ENCODE measurements around the gene PIP4K2C.

PIP4K2C gene

DNA sequence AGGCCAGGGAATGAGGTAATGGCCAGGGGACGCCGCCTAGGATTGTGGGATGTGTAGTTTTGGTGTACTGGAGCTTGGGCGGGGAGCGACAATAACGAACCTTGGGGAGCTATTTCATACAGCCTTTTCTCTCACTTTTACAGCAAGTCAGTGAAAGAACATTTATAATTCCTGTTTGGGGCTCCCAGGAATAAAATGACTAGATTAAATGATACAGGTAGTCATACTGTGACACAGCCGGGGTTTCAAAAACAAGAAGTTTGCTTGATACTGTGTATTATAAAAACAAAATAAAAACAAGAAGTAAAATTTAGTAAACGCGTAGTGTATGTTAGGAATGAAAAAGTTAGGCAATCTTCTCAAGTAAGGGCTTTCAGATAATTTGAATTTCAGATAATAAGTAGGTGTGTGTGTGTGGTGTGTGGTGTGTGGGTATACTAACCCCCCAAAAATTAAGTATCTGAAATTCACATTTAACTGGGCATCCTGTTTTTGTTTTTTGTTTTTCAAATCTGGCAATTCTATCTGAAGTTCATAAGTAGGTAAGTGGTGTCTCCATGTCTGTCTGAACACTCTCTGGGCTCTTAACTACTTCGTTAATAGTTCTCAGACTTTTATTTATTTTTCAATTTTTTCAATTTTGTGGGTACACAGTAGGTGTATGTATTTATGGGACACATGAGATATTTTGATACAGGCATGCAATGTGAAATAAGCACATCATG, 43.5 kb upstream of the PIP4K2C start:
- no peak for DNase-seq (ENCODE audit: low read depth)
- H3K4me3 ChIP-seq (ENCODE audit: control insufficient read depth, low read depth, low read length): peak overlapping the region; percentile 71; the same call in 1 of the 2 replicates
- TF ChIP-seq, protein P1, sequence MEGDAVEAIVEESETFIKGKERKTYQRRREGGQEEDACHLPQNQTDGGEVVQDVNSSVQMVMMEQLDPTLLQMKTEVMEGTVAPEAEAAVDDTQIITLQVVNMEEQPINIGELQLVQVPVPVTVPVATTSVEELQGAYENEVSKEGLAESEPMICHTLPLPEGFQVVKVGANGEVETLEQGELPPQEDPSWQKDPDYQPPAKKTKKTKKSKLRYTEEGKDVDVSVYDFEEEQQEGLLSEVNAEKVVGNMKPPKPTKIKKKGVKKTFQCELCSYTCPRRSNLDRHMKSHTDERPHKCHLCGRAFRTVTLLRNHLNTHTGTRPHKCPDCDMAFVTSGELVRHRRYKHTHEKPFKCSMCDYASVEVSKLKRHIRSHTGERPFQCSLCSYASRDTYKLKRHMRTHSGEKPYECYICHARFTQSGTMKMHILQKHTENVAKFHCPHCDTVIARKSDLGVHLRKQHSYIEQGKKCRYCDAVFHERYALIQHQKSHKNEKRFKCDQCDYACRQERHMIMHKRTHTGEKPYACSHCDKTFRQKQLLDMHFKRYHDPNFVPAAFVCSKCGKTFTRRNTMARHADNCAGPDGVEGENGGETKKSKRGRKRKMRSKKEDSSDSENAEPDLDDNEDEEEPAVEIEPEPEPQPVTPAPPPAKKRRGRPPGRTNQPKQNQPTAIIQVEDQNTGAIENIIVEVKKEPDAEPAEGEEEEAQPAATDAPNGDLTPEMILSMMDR (IDR thresholded peaks at IDR 0.05; ENCODE audit: control insufficient read depth, insufficient read depth, low read depth, low read length, missing control alignments): no peak

DNA sequence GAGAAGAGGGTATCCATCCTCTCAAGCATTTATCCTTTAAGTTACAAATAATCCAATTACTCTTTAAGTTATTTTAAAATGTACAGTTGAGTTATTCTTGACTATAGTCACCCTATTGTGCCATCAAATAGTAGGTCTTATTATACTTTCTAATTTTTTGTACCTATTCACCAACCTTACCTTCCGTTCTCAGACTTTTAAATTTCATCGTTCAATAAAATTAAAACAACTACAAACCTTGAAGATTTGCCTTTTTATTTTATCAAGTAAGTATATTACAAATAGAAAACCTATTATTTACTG, 43.0 kb upstream of the PIP4K2C start:
- no peak for DNase-seq (ENCODE audit: low read depth)
- no peak overlapping the region for H3K4me3 ChIP-seq (ENCODE audit: control insufficient read depth, low read depth, low read length)
- TF ChIP-seq, protein P1 (IDR thresholded peaks at IDR 0.05; ENCODE audit: control insufficient read depth, insufficient read depth, low read depth, low read length, missing control alignments): no peak

DNA sequence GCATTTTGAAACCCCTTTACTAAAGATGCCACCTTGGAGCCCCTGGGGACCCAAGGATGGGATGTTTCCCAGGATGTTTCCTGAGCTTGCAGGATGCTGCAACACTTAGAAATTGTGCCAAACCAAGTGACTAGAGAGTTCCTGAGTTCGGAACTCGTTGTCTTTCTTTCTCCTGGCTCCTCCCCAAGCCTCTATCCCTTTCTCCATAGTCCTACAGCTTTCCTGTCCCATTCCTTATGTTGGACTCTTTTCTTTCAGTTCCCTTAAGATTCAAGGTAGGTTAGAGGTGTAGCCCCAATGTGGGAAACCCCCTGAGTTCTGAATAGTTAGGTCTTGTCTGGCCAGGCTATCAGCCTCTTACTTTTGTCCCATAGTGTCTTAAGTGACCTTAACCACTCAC, 42.5 kb upstream of the PIP4K2C start:
- no peak overlapping the region for H3K4me3 ChIP-seq (ENCODE audit: control insufficient read depth, low read depth, low read length)
- no peak for DNase-seq (ENCODE audit: low read depth)
- TF ChIP-seq, protein P1 (IDR thresholded peaks at IDR 0.05; ENCODE audit: control insufficient read depth, insufficient read depth, low read depth, low read length, missing control alignments): no peak

DNA sequence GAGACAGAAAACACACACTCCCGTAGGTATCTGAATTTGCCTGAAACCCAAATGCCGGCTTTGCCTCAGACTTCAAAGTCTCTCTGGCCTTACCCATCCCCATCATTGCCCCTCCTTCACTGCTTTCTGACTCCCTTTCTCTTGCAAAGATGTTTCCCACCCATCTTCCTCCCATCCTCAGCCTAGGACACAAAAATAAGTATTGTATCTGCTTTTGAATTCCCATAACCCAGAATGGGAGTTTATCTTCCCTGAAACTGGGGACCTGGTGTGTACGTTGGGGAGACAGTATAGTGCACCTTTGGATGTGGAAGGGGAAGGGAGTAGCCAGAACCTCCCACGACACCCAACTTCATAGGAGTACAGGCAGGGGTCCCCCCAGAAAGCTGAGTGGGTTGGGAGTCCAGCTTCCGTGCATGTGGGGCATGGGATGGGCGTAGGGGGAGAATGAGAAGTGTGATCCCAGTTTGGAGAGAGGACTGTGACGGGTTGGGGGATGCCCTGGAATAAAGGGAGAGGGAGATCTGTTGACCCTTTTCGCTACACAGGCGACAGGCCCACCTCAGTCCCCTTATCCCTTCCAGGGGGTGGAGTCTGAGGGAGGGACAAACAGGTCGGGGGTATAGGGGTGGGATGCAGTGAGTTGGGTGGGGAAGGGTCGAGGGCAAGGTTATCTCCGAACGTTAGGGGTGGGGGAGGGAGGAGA, 41.6 kb upstream of the PIP4K2C start:
- peak overlapping the region; percentile 59 for H3K4me3 ChIP-seq (ENCODE audit: control insufficient read depth, low read depth, low read length)
- no peak for DNase-seq (ENCODE audit: low read depth)
- TF ChIP-seq, protein P1 (IDR thresholded peaks at IDR 0.05; ENCODE audit: control insufficient read depth, insufficient read depth, low read depth, low read length, missing control alignments): no peak

DNA sequence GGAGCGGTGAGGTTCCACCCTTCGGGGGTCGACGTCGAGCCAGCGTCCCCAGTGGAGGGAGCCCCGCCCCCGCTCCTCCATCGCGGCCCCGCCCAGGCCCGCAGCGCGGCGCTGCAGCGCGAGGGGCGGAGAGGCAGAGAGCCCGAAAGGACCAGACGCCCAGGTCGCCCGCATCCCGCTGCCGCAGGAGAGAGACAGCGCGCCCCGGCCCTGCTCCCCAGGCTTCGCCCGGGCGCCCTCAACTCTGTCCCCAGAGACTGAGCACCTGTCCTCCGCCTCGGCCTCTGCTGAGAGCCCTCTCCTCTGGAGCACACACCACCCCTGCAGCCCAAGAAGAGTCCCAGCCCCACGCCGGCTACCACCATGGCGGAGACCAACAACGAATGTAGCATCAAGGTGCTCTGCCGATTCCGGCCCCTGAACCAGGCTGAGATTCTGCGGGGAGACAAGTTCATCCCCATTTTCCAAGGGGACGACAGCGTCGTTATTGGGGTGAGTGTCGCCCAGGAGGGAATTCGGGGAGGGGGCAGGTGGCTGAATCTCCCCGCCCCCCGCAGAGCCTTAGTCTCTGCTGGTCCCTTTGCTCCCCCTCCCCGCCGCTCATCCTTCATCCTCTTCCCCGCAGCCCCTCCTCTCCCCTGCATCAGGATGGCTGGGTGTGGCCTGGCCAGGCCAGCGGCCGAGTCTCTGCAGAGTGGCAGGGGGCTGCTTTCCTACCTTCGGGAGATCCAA, 40.9 kb upstream of the PIP4K2C start, which contains the start of gene KIF5A:
KIF5A (plus strand) TSS at position 136 of the 732 bp plus-strand sequence; CDS start at position 364, 228 bp downstream.
- TF ChIP-seq, protein P1 (IDR thresholded peaks at IDR 0.05; ENCODE audit: control insufficient read depth, insufficient read depth, low read depth, low read length, missing control alignments): no peak
- no peak for DNase-seq (ENCODE audit: low read depth)
- peak within 1 kb of the TSS; percentile 59 for H3K4me3 ChIP-seq (ENCODE audit: control insufficient read depth, low read depth, low read length)

DNA sequence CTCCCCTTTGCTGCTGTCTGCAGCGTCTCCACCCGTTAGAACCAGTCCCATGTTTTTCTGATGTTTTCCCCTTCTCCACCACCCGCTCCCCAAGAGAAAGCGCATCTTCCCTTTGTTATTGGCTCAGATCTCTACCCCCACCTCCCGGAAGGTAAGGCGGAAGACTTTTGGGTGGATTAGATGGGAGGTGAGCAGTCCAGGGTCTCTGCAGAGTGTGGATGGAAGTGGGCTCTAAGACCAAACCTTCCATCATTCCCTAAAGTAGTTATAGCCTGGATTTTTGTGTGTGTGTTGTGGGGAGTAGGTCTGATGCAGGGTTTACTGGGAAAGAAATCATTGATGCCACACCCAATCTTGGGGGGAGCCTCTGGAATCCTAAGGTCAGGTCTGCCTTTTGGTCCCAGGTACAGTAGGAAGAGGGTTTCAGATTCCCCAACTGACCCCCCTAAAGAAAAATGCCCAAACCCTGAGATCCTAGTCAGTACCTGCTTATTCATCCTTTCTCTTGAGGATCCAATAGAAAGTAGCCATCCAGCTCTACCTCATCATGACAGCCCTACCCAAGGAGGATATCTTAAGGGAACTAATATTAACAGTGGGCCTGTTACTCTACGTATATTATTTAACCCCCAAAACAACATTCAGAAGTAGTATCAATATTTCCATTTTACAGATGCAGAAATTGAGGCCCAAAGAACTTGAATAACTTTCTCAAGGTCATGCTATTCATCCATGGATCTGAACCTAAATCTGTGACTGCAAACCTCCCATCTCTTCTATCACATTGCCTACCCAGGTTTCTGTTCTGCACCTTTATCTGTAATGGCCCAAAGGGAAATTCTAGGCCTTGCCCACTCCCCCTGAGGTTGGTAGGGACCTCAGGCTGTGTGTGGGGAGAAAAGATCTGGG, 40.1 kb upstream of the PIP4K2C start:
- DNase-seq (ENCODE audit: low read depth): no peak
- TF ChIP-seq, protein P1 (IDR thresholded peaks at IDR 0.05; ENCODE audit: control insufficient read depth, insufficient read depth, low read depth, low read length, missing control alignments): no peak
- peak overlapping the region; percentile 59 for H3K4me3 ChIP-seq (ENCODE audit: control insufficient read depth, low read depth, low read length)
